ENCODE data around the gene ISLR2. TPM values are rescaled to one million over a fixed set of nuclear protein-coding genes. Genes with fewer than 3 reads are reported as not detected.

ISLR2 gene
- total RNA-seq, 4 donors from 2014 or later = 0.44 to 3.6 (median 1.1) TPM; not detected in 1

GRCh38 chr15:74144153-74144775 is 13.9 kb downstream of the ISLR2 start:
- no peak for TF ChIP-seq CTCF (IDR thresholded peaks at IDR 0.05; ENCODE audit: low read depth)

GRCh38 chr15:74146277-74146800 is 16.0 kb downstream of the ISLR2 start:
- no peak for TF ChIP-seq CTCF (IDR thresholded peaks at IDR 0.05; ENCODE audit: low read depth)

GRCh38 chr15:74147051-74147450 is 16.7 kb downstream of the ISLR2 start:
- no peak for TF ChIP-seq CTCF (IDR thresholded peaks at IDR 0.05; ENCODE audit: low read depth)

GRCh38 chr15:74155766-74156417 is 25.5 kb downstream of the ISLR2 start:
- no peak for TF ChIP-seq CTCF (IDR thresholded peaks at IDR 0.05; ENCODE audit: low read depth)

- TF ChIP-seq CTCF (IDR thresholded peaks at IDR 0.05; ENCODE audit: low read depth) = no peak
These were observed 26.5 kb downstream of the ISLR2 start for GRCh38 chr15:74156678-74157411.

GRCh38 chr15:74157868-74158827 is 27.8 kb downstream of the ISLR2 start:
- no peak for TF ChIP-seq CTCF (IDR thresholded peaks at IDR 0.05; ENCODE audit: low read depth)

Data from subcutaneous adipose tissue (tissue), 4 donors.